ENCODE data around the gene TGFB3.

The TGFB3 gene

DNA sequence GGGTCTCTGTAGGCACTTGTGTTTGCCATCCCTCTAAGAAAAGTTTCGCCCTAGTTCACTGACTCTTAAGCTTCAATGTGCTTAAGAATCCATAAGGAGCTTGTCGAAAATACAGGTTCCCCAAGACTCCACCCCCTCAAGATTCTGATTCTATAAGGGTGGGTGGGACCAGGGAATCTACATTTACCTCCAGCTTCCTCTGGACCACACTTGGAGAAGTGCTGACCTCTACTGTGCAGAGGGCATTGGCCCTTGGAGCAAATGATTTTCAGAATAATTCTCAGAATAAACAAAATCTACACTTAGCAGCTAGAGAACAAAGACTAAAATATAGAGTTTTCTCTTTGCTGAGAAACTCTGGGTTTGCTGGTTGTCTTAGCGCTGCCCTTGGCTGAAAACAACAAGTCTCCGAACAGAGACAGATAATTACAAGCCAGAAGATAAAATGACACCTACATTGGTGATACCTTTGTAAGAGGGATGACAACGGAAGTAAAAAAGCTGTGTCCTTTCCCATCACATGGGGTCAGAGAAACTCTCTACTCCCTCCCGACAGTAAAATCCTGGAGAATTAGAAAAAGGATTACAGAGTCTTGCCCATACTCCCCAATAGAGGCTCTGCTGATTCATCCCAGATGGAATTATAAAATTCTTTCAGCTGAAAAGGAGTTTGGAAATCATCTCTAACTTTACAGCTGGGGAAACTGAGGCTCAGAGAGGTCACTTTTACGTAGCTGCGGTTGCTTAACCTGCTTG, 4.8 kb downstream of the TGFB3 start:
- no peaks in the 10 kb centered on the region for H3K36me3 ChIP-seq (ENCODE audit: control insufficient read depth, insufficient read depth, low read length, severe bottlenecking)
- H3K4me1 ChIP-seq (ENCODE audit: control insufficient read depth, insufficient read depth, low read length) = peaks cover 39% of the 10 kb centered on the region
- no peaks in the 10 kb centered on the region for H3K9me3 ChIP-seq (ENCODE audit: control insufficient read depth, low read length)
- H3K9ac ChIP-seq (ENCODE audit: low read length) = no peak overlapping the region
- H3K27me3 ChIP-seq (replicated peaks; ENCODE audit: control insufficient read depth, insufficient read depth, low read length) = no peaks in the 10 kb centered on the region
- H3K4me3 ChIP-seq (ENCODE audit: low read length) = no peak overlapping the region
- peak; percentile 17 for DNase-seq (ENCODE audit: low read depth)

- Histone ChIP-seq H3K9ac (ENCODE audit: low read length) (no peak overlapping the region), H3K27me3 (replicated peaks; ENCODE audit: control insufficient read depth, insufficient read depth, low read length) (no peaks in the 10 kb centered on the region), H3K4me1 (ENCODE audit: control insufficient read depth, insufficient read depth, low read length) (peaks cover 27% of the 10 kb centered on the region), H3K9me3 (ENCODE audit: control insufficient read depth, low read length) (no peaks in the 10 kb centered on the region), H3K4me3 (ENCODE audit: low read length) (no peak overlapping the region), H3K36me3 (ENCODE audit: control insufficient read depth, insufficient read depth, low read length, severe bottlenecking) (no peaks in the 10 kb centered on the region)
- DNase-seq (ENCODE audit: low read depth) = no peak
Measured at GRCh38 chr14:75972801-75973421, 8.9 kb downstream of the TGFB3 start.

DNA sequence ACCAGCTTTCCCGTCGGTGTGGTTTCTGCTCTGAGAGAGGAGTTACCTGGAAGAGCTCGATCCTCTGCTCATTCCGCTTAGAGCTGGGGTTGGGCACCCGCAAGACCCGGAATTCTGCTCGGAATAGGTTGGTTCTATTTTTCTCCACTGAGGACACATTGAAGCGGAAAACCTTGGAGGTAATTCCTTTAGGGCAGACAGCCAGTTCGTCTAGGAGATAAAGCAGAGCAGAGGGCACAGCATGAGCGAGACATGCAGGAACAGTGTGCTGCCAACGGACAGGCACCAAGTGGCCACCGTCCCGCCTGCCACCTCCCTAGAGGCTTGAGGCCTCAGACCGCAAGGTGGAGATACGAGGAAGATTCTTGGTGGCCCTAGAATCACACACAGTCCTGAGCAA, 10.3 kb downstream of the TGFB3 start:
- DNase-seq (ENCODE audit: low read depth) = no peak
- no peaks in the 10 kb centered on the region for H3K27me3 ChIP-seq (replicated peaks; ENCODE audit: control insufficient read depth, insufficient read depth, low read length)
- no peaks in the 10 kb centered on the region for H3K9me3 ChIP-seq (ENCODE audit: control insufficient read depth, low read length)
- peaks cover 4% of the 10 kb centered on the region for H3K36me3 ChIP-seq (ENCODE audit: control insufficient read depth, insufficient read depth, low read length, severe bottlenecking)
- H3K4me3 ChIP-seq (ENCODE audit: low read length) = no peak overlapping the region
- no peak overlapping the region for H3K9ac ChIP-seq (ENCODE audit: low read length)
- H3K4me1 ChIP-seq (ENCODE audit: control insufficient read depth, insufficient read depth, low read length) = peaks cover 18% of the 10 kb centered on the region

DNA sequence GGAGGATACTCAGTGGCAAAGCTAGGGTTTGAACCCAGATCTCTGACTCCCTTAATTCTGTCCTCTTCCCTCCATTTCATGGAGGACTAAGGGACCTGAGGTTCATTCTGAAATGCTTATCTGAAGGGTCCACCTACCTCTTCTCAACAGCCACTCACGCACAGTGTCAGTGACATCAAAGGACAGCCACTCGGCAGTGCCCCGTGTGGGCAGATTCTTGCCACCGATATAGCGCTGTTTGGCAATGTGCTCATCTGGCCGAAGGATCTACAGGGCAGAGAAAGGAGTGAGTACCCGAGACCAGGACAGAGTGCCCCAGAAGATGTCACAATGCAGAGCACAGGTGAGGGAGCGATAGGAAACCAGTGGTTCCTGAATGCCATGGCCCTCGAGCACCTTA, 10.8 kb downstream of the TGFB3 start:
- H3K9ac ChIP-seq (ENCODE audit: low read length) = no peak overlapping the region
- H3K4me3 ChIP-seq (ENCODE audit: low read length) = no peak overlapping the region
- DNase-seq (ENCODE audit: low read depth) = no peak
- no peaks in the 10 kb centered on the region for H3K27me3 ChIP-seq (replicated peaks; ENCODE audit: control insufficient read depth, insufficient read depth, low read length)
- peaks cover 18% of the 10 kb centered on the region for H3K4me1 ChIP-seq (ENCODE audit: control insufficient read depth, insufficient read depth, low read length)
- no peaks in the 10 kb centered on the region for H3K9me3 ChIP-seq (ENCODE audit: control insufficient read depth, low read length)
- peaks cover 6% of the 10 kb centered on the region for H3K36me3 ChIP-seq (ENCODE audit: control insufficient read depth, insufficient read depth, low read length, severe bottlenecking)

DNA sequence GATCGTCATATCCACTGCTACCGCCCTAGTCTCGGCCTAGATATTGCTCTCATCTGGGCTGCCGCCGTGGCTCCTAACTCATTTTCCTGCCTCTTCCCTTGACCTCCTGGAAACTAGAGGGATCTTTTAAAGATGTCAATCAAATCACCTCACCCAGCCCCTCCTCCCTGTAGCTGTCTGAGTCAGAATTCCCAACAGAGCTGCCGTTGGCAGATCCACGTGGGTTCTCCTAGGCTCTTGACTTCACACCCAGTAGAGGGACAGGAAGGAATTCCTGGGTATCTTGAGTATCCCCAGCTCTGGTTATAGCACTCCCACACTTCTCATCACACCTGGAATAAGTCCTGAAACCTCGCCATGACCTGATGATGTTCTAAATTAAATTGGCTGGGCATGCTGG, 11.9 kb downstream of the TGFB3 start:
- no peak for DNase-seq (ENCODE audit: low read depth)
- H3K4me1 ChIP-seq (ENCODE audit: control insufficient read depth, insufficient read depth, low read length) = peaks cover 18% of the 10 kb centered on the region

GRCh38 chr14:75969126-75969525, 12.7 kb downstream of the TGFB3 start:
- H3K4me1 ChIP-seq (ENCODE audit: control insufficient read depth, insufficient read depth, low read length) = peaks cover 18% of the 10 kb centered on the region
- no peak overlapping the region for H3K9ac ChIP-seq (ENCODE audit: low read length)
- H3K27me3 ChIP-seq (replicated peaks; ENCODE audit: control insufficient read depth, insufficient read depth, low read length) = no peaks in the 10 kb centered on the region
- H3K9me3 ChIP-seq (ENCODE audit: control insufficient read depth, low read length) = no peaks in the 10 kb centered on the region
- no peak for DNase-seq (ENCODE audit: low read depth)
- peaks cover 6% of the 10 kb centered on the region for H3K36me3 ChIP-seq (ENCODE audit: control insufficient read depth, insufficient read depth, low read length, severe bottlenecking)
- peak overlapping the region; percentile 46 for H3K4me3 ChIP-seq (ENCODE audit: low read length)

More for the DNA sequence above, 11.9 kb downstream of the TGFB3 start:
- H3K27me3 ChIP-seq (replicated peaks; ENCODE audit: control insufficient read depth, insufficient read depth, low read length) = no peaks in the 10 kb centered on the region
- H3K9me3 ChIP-seq (ENCODE audit: control insufficient read depth, low read length) = no peaks in the 10 kb centered on the region
- no peak overlapping the region for H3K4me3 ChIP-seq (ENCODE audit: low read length)
- peaks cover 6% of the 10 kb centered on the region for H3K36me3 ChIP-seq (ENCODE audit: control insufficient read depth, insufficient read depth, low read length, severe bottlenecking)
- no peak overlapping the region for H3K9ac ChIP-seq (ENCODE audit: low read length)

DNA sequence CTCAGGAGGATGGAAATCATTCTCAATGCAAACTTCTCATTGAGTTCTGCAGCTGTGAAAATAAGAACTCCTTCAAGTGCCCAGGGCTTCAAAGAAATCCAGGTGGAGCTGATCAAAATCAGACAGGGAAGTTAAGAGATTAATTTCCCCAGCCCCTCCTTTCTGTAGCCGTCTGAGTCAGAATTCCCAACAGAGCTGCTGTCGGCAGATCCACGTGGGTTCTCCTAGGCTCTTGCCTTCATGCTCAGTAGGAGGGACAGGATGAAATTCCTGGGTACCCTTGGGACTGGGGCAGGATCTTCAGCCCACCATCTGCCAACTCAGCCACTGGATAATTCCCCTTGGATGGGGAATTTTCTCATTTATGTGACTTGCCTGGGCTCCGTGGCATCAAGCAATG, 13.3 kb downstream of the TGFB3 start:
- peak; percentile 25 for DNase-seq (ENCODE audit: low read depth)
- Histone ChIP-seq H3K27me3 (replicated peaks; ENCODE audit: control insufficient read depth, insufficient read depth, low read length) (no peaks in the 10 kb centered on the region), H3K9me3 (ENCODE audit: control insufficient read depth, low read length) (no peaks in the 10 kb centered on the region), H3K36me3 (ENCODE audit: control insufficient read depth, insufficient read depth, low read length, severe bottlenecking) (peaks cover 6% of the 10 kb centered on the region), H3K4me3 (ENCODE audit: low read length) (peak overlapping the region; percentile 46), H3K9ac (ENCODE audit: low read length) (no peak overlapping the region), H3K4me1 (ENCODE audit: control insufficient read depth, insufficient read depth, low read length) (peaks cover 18% of the 10 kb centered on the region)

- no peak for DNase-seq (ENCODE audit: low read depth)
Measured at GRCh38 chr14:75967866-75968265, 13.9 kb downstream of the TGFB3 start.

DNA sequence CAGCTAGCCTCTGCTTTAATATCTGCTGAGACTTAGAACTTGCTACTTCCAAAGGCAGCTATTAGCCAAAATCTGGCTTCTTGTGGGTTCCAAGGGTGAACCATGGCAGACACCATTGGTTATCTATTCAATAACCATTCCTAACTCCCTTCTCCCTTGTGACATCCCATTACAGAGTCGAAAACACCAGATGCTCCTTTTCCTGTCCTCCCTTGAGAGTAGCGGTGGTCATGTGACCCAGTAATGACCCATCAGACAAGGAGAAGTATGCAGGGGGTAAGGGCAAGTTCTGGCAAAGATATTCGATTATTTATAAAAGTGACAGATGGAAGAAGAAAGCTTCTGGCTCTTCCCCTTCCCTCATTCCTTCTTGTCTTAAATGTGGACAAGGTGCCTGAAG, 20.1 kb downstream of the TGFB3 start:
- H3K36me3 ChIP-seq (ENCODE audit: control insufficient read depth, insufficient read depth, low read length, severe bottlenecking) = peaks cover 7% of the 10 kb centered on the region
- no peak overlapping the region for H3K9ac ChIP-seq (ENCODE audit: low read length)
- H3K9me3 ChIP-seq (ENCODE audit: control insufficient read depth, low read length) = no peaks in the 10 kb centered on the region
- no peaks in the 10 kb centered on the region for H3K4me1 ChIP-seq (ENCODE audit: control insufficient read depth, insufficient read depth, low read length)
- DNase-seq (ENCODE audit: low read depth) = no peak
- H3K27me3 ChIP-seq (replicated peaks; ENCODE audit: control insufficient read depth, insufficient read depth, low read length) = no peaks in the 10 kb centered on the region
- H3K4me3 ChIP-seq (ENCODE audit: low read length) = no peak overlapping the region

More at GRCh38 chr14:75967866-75968265, 13.9 kb downstream of the TGFB3 start:
- H3K36me3 ChIP-seq (ENCODE audit: control insufficient read depth, insufficient read depth, low read length, severe bottlenecking) = peaks cover 6% of the 10 kb centered on the region
- H3K4me3 ChIP-seq (ENCODE audit: low read length) = no peak overlapping the region
- no peaks in the 10 kb centered on the region for H3K9me3 ChIP-seq (ENCODE audit: control insufficient read depth, low read length)
- no peak overlapping the region for H3K9ac ChIP-seq (ENCODE audit: low read length)
- H3K4me1 ChIP-seq (ENCODE audit: control insufficient read depth, insufficient read depth, low read length) = peaks cover 18% of the 10 kb centered on the region
- H3K27me3 ChIP-seq (replicated peaks; ENCODE audit: control insufficient read depth, insufficient read depth, low read length) = no peaks in the 10 kb centered on the region

DNA sequence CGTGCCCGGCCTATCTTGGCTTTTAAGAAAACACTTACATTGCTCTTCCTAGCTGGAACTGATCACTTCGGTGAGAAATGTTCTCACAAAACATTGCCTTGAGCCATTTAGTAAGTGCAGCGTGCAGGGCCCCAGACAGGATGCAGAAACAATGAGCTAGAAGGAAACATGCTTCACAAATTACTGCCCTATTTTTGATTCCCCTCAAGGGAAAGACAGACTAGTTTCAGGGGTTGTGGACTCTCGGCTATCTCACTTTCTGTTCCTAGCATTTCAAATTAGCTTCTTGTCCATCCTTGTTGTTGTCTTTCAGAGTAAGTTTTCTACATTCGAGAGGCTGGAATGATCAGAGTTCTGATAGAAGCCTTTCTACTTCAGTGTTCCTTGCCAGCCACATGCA, 21.6 kb downstream of the TGFB3 start:
- DNase-seq (ENCODE audit: low read depth) = peak; percentile 27
- no peaks in the 10 kb centered on the region for H3K4me1 ChIP-seq (ENCODE audit: control insufficient read depth, insufficient read depth, low read length)

DNA sequence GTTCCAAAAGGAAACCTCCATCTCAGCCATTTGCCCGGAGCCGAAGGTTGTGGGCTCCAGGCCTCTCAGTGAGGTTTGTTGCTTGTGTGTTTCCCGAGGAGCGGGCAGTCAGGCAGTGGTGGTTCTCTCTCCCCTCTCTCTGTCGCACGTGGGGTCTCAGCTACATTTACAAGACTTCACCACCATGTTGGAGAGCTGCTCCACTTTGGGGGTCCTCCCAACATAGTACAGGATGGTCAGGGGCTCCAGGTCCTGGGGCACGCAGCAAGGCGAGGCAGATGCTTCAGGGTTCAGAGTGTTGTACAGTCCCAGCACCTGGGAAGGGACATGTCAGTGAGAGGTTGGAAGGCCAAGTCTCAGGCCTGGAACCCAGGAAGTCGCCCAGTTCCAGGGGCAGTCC, 22.8 kb downstream of the TGFB3 start:
- peaks cover 4% of the 10 kb centered on the region for H3K36me3 ChIP-seq (ENCODE audit: control insufficient read depth, insufficient read depth, low read length, severe bottlenecking)
- no peak overlapping the region for H3K9ac ChIP-seq (ENCODE audit: low read length)
- no peaks in the 10 kb centered on the region for H3K4me1 ChIP-seq (ENCODE audit: control insufficient read depth, insufficient read depth, low read length)
- H3K4me3 ChIP-seq (ENCODE audit: low read length) = no peak overlapping the region
- no peaks in the 10 kb centered on the region for H3K9me3 ChIP-seq (ENCODE audit: control insufficient read depth, low read length)
- DNase-seq (ENCODE audit: low read depth) = no peak
- no peaks in the 10 kb centered on the region for H3K27me3 ChIP-seq (replicated peaks; ENCODE audit: control insufficient read depth, insufficient read depth, low read length)

More for the DNA sequence above, 21.6 kb downstream of the TGFB3 start:
- no peak overlapping the region for H3K4me3 ChIP-seq (ENCODE audit: low read length)
- H3K27me3 ChIP-seq (replicated peaks; ENCODE audit: control insufficient read depth, insufficient read depth, low read length) = no peaks in the 10 kb centered on the region
- no peaks in the 10 kb centered on the region for H3K9me3 ChIP-seq (ENCODE audit: control insufficient read depth, low read length)
- peaks cover 4% of the 10 kb centered on the region for H3K36me3 ChIP-seq (ENCODE audit: control insufficient read depth, insufficient read depth, low read length, severe bottlenecking)
- H3K9ac ChIP-seq (ENCODE audit: low read length) = no peak overlapping the region
